A673 (cell line): Measurements from ENCODE around the gene TXNDC5. TPM values are rescaled to one million over a fixed set of nuclear protein-coding genes. Genes with fewer than 3 reads are reported as not detected.

ENCODE experiments used
- BruUV-seq: library from RNA; stranded (reverse); fragments of 400-500 nt; replicated peaks from 2 replicates; lab custom pipeline; 2021; lab: Mats Ljungman, UMichigan
- CTCF ChIA-PET: fragments of 300-600 bp; sonication (Branson Sonifier 250); formaldehyde crosslinking; loops from one replicate; lab custom pipeline; 2022; ENCODE audit warnings: antibody characterized with exemption; lab: Charles Lee
- POLR2A ChIA-PET: fragments of 300-600 bp; sonication (Branson Sonifier 250); formaldehyde crosslinking; loops from one replicate; lab custom pipeline; 2022; ENCODE audit warnings: antibody characterized with exemption; ENCODE audit not compliant: low non-redundant PET; lab: Charles Lee
- DNase-seq: peaks from one replicate; pipeline ENCODE4 v3.0.0-alpha.2; 2015; ENCODE audit warnings: low spot score
- H3K27ac ChIP-seq: fragments of 200-600 bp; sonication (generic); 2 replicates; pipeline ENCODE4 v1.5.1; 2016; ENCODE audit warnings: mixed run types, low read depth, mild to moderate bottlenecking, mixed read lengths, antibody characterized with exemption, low read length; ENCODE audit not compliant: poor library complexity, severe bottlenecking
- H3K27me3 ChIP-seq: fragments of 200-600 bp; sonication (generic); replicated peaks from 2 replicates; pipeline ENCODE4 v1.6.1; 2017; ENCODE audit warnings: mixed run types, low read depth, mild to moderate bottlenecking, mixed read lengths, antibody characterized with exemption, low read length; ENCODE audit not compliant: insufficient read depth, poor library complexity
- H3K36me3 ChIP-seq: fragments of 200-600 bp; sonication (generic); 2 replicates; pipeline ENCODE4 v1.6.1; 2016; ENCODE audit warnings: mixed run types, mild to moderate bottlenecking, mixed read lengths, antibody characterized with exemption, low read length; ENCODE audit not compliant: insufficient read depth, poor library complexity, severe bottlenecking
- H3K4me1 ChIP-seq: fragments of 200-600 bp; sonication (generic); 2 replicates; pipeline ENCODE4 v1.6.1; 2017; ENCODE audit warnings: mixed run types, mild to moderate bottlenecking, mixed read lengths, antibody characterized with exemption, low read length; ENCODE audit not compliant: insufficient read depth, poor library complexity, severe bottlenecking
- H3K4me3 ChIP-seq: fragments of 200-600 bp; sonication (generic); 2 replicates; pipeline ENCODE4 v1.5.1; 2016; ENCODE audit warnings: low read depth, mixed run types, mild to moderate bottlenecking, mixed read lengths, low read length; ENCODE audit not compliant: poor library complexity, severe bottlenecking
- H3K9me3 ChIP-seq: fragments of 200-600 bp; sonication (generic); 2 replicates; pipeline ENCODE4 v1.6.1; 2016; ENCODE audit warnings: mixed run types, low read depth, mild to moderate bottlenecking, mixed read lengths, antibody characterized with exemption, low read length; ENCODE audit not compliant: poor library complexity, severe bottlenecking
- CTCF ChIP-seq: fragments of 300-800, 200-600 bp; sonication (generic); conservative IDR thresholded peaks from 2 replicates; pipeline ENCODE4 v1.5.1; 2017; ENCODE audit warnings: low read depth, mild to moderate bottlenecking, antibody characterized with exemption, low read length, moderate library complexity, mixed read lengths
- EZH2 ChIP-seq: fragments of 200-600 bp; sonication (generic); IDR thresholded peaks from 2 replicates; pipeline ENCODE4 v1.6.1; 2017; ENCODE audit warnings: borderline replicate concordance, low read depth, mild to moderate bottlenecking, mixed read lengths, antibody characterized with exemption, low read length; ENCODE audit not compliant: poor library complexity, severe bottlenecking
- intact Hi-C: fragments of 100-400 bp; cut with micrococcal nuclease; formaldehyde crosslinking; loops from one replicate; pipeline ENCODE4 v1.10.0; 2022; ENCODE audit not compliant: unreplicated experiment
- total RNA-seq: library from RNA; stranded (reverse); gene quantifications from 2 replicates; pipeline ENCODE4 v1.2.3, GENCODE V29; 2021

TXNDC5 gene
- total RNA-seq, 1 experiment from 2014 or later = 134 TPM

GRCh38 chr6:7880718-7881107, 29.9 kb downstream of the TXNDC5 start:
- Histone ChIP-seq H3K36me3 (peaks cover 55% of the 10 kb centered on the region), H3K4me1 (no peaks in the 10 kb centered on the region), H3K4me3 (no peak overlapping the region), H3K9me3 (no peaks in the 10 kb centered on the region), H3K27me3 (no peaks in the 10 kb centered on the region), H3K27ac (no peak overlapping the region)
- no TSS peak for BruUV-seq
- intact Hi-C loops = no loop called here
- ChIA-PET POLR2A (no interaction called here), CTCF (no interaction called here)
- DNase-seq = no peak
- TF ChIP-seq EZH2 = no peak
- no peak for TF ChIP-seq CTCF

GRCh38 chr6:7879980-7880717, 30.4 kb downstream of the TXNDC5 start:
- no peak for TF ChIP-seq CTCF
- Histone ChIP-seq H3K9me3 (no peaks in the 10 kb centered on the region), H3K27ac (no peak overlapping the region), H3K36me3 (peaks cover 49% of the 10 kb centered on the region), H3K4me1 (no peaks in the 10 kb centered on the region), H3K27me3 (no peaks in the 10 kb centered on the region), H3K4me3 (no peak overlapping the region)
- ChIA-PET CTCF (no interaction called here), POLR2A (no interaction called here)
- intact Hi-C loops = no loop called here
- BruUV-seq = no TSS peak
- no peak for DNase-seq

GRCh38 chr6:7879579-7879978, 31.0 kb downstream of the TXNDC5 start:
- intact Hi-C loops = no loop called here
- Histone ChIP-seq H3K27me3 (no peaks in the 10 kb centered on the region), H3K36me3 (peaks cover 44% of the 10 kb centered on the region), H3K4me1 (no peaks in the 10 kb centered on the region), H3K27ac (no peak overlapping the region), H3K9me3 (no peaks in the 10 kb centered on the region), H3K4me3 (no peak overlapping the region)
- TF ChIP-seq EZH2 = no peak
- TF ChIP-seq CTCF = no peak
- ChIA-PET CTCF (interaction anchor here (0.5 kb wide), 1 partner anchor 113 kb away, joined by 3 read pairs; no protein-coding TSS in a partner anchor), POLR2A (no interaction called here)
- no peak for DNase-seq
- BruUV-seq = no TSS peak
